ENCODE measurements around the gene STPG4.

The STPG4 gene

GRCh38 chr2:47155091-47155876 lies at the start of gene STPG4:
STPG4 (minus strand) TSS chr2:47155308; CDS start chr2:47155251, 57 bp downstream.
- H3K4me1 Mint-ChIP-seq: peaks cover 32% of the 10 kb centered on the region
- ATAC-seq (replicated peaks; ENCODE audit: extremely low read depth, poor library complexity, severe bottlenecking): peak; percentile 81
- H3K9me3 Mint-ChIP-seq: no peaks in the 10 kb centered on the region
- H3K4me3 Mint-ChIP-seq: peak within 1 kb of the TSS; percentile 5
- H3K36me3 Mint-ChIP-seq (ENCODE audit: insufficient read depth): peaks cover 25% of the 10 kb centered on the region
- H3K27ac Mint-ChIP-seq (ENCODE audit: low read depth): peak within 1 kb of the TSS; percentile 69
- H3K27me3 Mint-ChIP-seq: no peaks in the 10 kb centered on the region
- DNase-seq (ENCODE audit: low spot score in 2 of 2): no peak

- Mint-ChIP-seq H3K27ac (ENCODE audit: low read depth) (no peak overlapping the region), H3K4me3 (no peak overlapping the region), H3K4me1 (no peaks in the 10 kb centered on the region), H3K27me3 (peaks cover 52% of the 10 kb centered on the region), H3K36me3 (ENCODE audit: insufficient read depth) (no peaks in the 10 kb centered on the region), H3K9me3 (no peaks in the 10 kb centered on the region)
- DNase-seq (ENCODE audit: low spot score in 2 of 2): no peak
- no peak for ATAC-seq (replicated peaks; ENCODE audit: extremely low read depth, poor library complexity, severe bottlenecking)
These were observed 49.6 kb upstream of the STPG4 start for GRCh38 chr2:47204691-47205090.

GRCh38 chr2:47203995-47204394 lies 48.9 kb upstream of the STPG4 start:
- H3K9me3 Mint-ChIP-seq: no peaks in the 10 kb centered on the region
- H3K4me3 Mint-ChIP-seq: no peak overlapping the region
- no peaks in the 10 kb centered on the region for H3K36me3 Mint-ChIP-seq (ENCODE audit: insufficient read depth)
- ATAC-seq (replicated peaks; ENCODE audit: extremely low read depth, poor library complexity, severe bottlenecking) (no peak), DNase-seq (ENCODE audit: low spot score in 2 of 2) (no peak)
- peaks cover 52% of the 10 kb centered on the region for H3K27me3 Mint-ChIP-seq
- H3K27ac Mint-ChIP-seq (ENCODE audit: low read depth): no peak overlapping the region
- H3K4me1 Mint-ChIP-seq: no peaks in the 10 kb centered on the region

- Mint-ChIP-seq H3K27me3 (peaks cover 49% of the 10 kb centered on the region), H3K36me3 (ENCODE audit: insufficient read depth) (no peaks in the 10 kb centered on the region), H3K4me1 (no peaks in the 10 kb centered on the region), H3K9me3 (no peaks in the 10 kb centered on the region), H3K27ac (ENCODE audit: low read depth) (no peak overlapping the region), H3K4me3 (no peak overlapping the region)
- ATAC-seq (replicated peaks; ENCODE audit: extremely low read depth, poor library complexity, severe bottlenecking) (no peak), DNase-seq (ENCODE audit: low spot score in 2 of 2) (no peak)
These were observed 46.1 kb upstream of the STPG4 start for GRCh38 chr2:47201224-47201623.

- DNase-seq (ENCODE audit: low spot score in 2 of 2): no peak
- Mint-ChIP-seq H3K4me3 (no peak overlapping the region), H3K27ac (ENCODE audit: low read depth) (no peak overlapping the region), H3K4me1 (no peaks in the 10 kb centered on the region), H3K27me3 (peaks cover 54% of the 10 kb centered on the region), H3K36me3 (ENCODE audit: insufficient read depth) (no peaks in the 10 kb centered on the region), H3K9me3 (no peaks in the 10 kb centered on the region)
- ATAC-seq (replicated peaks; ENCODE audit: extremely low read depth, poor library complexity, severe bottlenecking): no peak
These were observed 43.9 kb upstream of the STPG4 start for GRCh38 chr2:47198985-47199451.

- Mint-ChIP-seq H3K9me3 (no peaks in the 10 kb centered on the region), H3K27me3 (peaks cover 52% of the 10 kb centered on the region), H3K36me3 (ENCODE audit: insufficient read depth) (no peaks in the 10 kb centered on the region), H3K27ac (ENCODE audit: low read depth) (no peak overlapping the region), H3K4me3 (no peak overlapping the region), H3K4me1 (no peaks in the 10 kb centered on the region)
- DNase-seq (ENCODE audit: low spot score in 2 of 2): no peak
- ATAC-seq (replicated peaks; ENCODE audit: extremely low read depth, poor library complexity, severe bottlenecking): no peak
These were observed 41.4 kb upstream of the STPG4 start for GRCh38 chr2:47196499-47196898.

GRCh38 chr2:47196046-47196445 lies 40.9 kb upstream of the STPG4 start:
- H3K27me3 Mint-ChIP-seq: peaks cover 47% of the 10 kb centered on the region
- H3K4me1 Mint-ChIP-seq: no peaks in the 10 kb centered on the region
- ATAC-seq (replicated peaks; ENCODE audit: extremely low read depth, poor library complexity, severe bottlenecking): no peak

GRCh38 chr2:47195148-47195547 lies 40.0 kb upstream of the STPG4 start:
- ATAC-seq (replicated peaks; ENCODE audit: extremely low read depth, poor library complexity, severe bottlenecking) (no peak), DNase-seq (ENCODE audit: low spot score in 2 of 2) (no peak)
- no peaks in the 10 kb centered on the region for H3K4me1 Mint-ChIP-seq
- H3K27me3 Mint-ChIP-seq: peaks cover 47% of the 10 kb centered on the region
- no peaks in the 10 kb centered on the region for H3K9me3 Mint-ChIP-seq
- H3K27ac Mint-ChIP-seq (ENCODE audit: low read depth): no peak overlapping the region
- H3K36me3 Mint-ChIP-seq (ENCODE audit: insufficient read depth): no peaks in the 10 kb centered on the region
- H3K4me3 Mint-ChIP-seq: no peak overlapping the region

More at GRCh38 chr2:47196046-47196445, 40.9 kb upstream of the STPG4 start:
- no peaks in the 10 kb centered on the region for H3K36me3 Mint-ChIP-seq (ENCODE audit: insufficient read depth)
- H3K4me3 Mint-ChIP-seq: no peak overlapping the region
- no peaks in the 10 kb centered on the region for H3K9me3 Mint-ChIP-seq
- no peak for DNase-seq (ENCODE audit: low spot score in 2 of 2)
- H3K27ac Mint-ChIP-seq (ENCODE audit: low read depth): no peak overlapping the region

GRCh38 chr2:47194410-47194809 lies 39.3 kb upstream of the STPG4 start:
- Mint-ChIP-seq H3K4me1 (no peaks in the 10 kb centered on the region), H3K27me3 (peaks cover 42% of the 10 kb centered on the region), H3K9me3 (no peaks in the 10 kb centered on the region), H3K4me3 (no peak overlapping the region), H3K36me3 (ENCODE audit: insufficient read depth) (no peaks in the 10 kb centered on the region), H3K27ac (ENCODE audit: low read depth) (no peak overlapping the region)
- ATAC-seq (replicated peaks; ENCODE audit: extremely low read depth, poor library complexity, severe bottlenecking) (no peak), DNase-seq (ENCODE audit: low spot score in 2 of 2) (no peak)

GRCh38 chr2:47193607-47194006 lies 38.5 kb upstream of the STPG4 start:
- Mint-ChIP-seq H3K9me3 (no peaks in the 10 kb centered on the region), H3K36me3 (ENCODE audit: insufficient read depth) (no peaks in the 10 kb centered on the region), H3K4me1 (no peaks in the 10 kb centered on the region), H3K4me3 (no peak overlapping the region), H3K27ac (ENCODE audit: low read depth) (no peak overlapping the region), H3K27me3 (peaks cover 34% of the 10 kb centered on the region)
- ATAC-seq (replicated peaks; ENCODE audit: extremely low read depth, poor library complexity, severe bottlenecking) (no peak), DNase-seq (ENCODE audit: low spot score in 2 of 2) (no peak)

GRCh38 chr2:47190188-47190881 lies 35.2 kb upstream of the STPG4 start:
- H3K9me3 Mint-ChIP-seq: no peaks in the 10 kb centered on the region
- peaks cover 43% of the 10 kb centered on the region for H3K27me3 Mint-ChIP-seq
- H3K27ac Mint-ChIP-seq (ENCODE audit: low read depth): no peak overlapping the region
- no peak overlapping the region for H3K4me3 Mint-ChIP-seq
- ATAC-seq (replicated peaks; ENCODE audit: extremely low read depth, poor library complexity, severe bottlenecking) (no peak), DNase-seq (ENCODE audit: low spot score in 2 of 2) (no peak)
- H3K4me1 Mint-ChIP-seq: no peaks in the 10 kb centered on the region
- no peaks in the 10 kb centered on the region for H3K36me3 Mint-ChIP-seq (ENCODE audit: insufficient read depth)

GRCh38 chr2:47189635-47190034 lies 34.5 kb upstream of the STPG4 start:
- ATAC-seq (replicated peaks; ENCODE audit: extremely low read depth, poor library complexity, severe bottlenecking) (no peak), DNase-seq (ENCODE audit: low spot score in 2 of 2) (no peak)
- H3K36me3 Mint-ChIP-seq (ENCODE audit: insufficient read depth): no peaks in the 10 kb centered on the region
- no peaks in the 10 kb centered on the region for H3K9me3 Mint-ChIP-seq
- no peaks in the 10 kb centered on the region for H3K4me1 Mint-ChIP-seq
- H3K27me3 Mint-ChIP-seq: peaks cover 44% of the 10 kb centered on the region
- no peak overlapping the region for H3K4me3 Mint-ChIP-seq
- H3K27ac Mint-ChIP-seq (ENCODE audit: low read depth): no peak overlapping the region

GRCh38 chr2:47187069-47187468 lies 32.0 kb upstream of the STPG4 start:
- no peaks in the 10 kb centered on the region for H3K4me1 Mint-ChIP-seq
- peaks cover 33% of the 10 kb centered on the region for H3K27me3 Mint-ChIP-seq
- no peak overlapping the region for H3K4me3 Mint-ChIP-seq
- DNase-seq (ENCODE audit: low spot score in 2 of 2) (no peak), ATAC-seq (replicated peaks; ENCODE audit: extremely low read depth, poor library complexity, severe bottlenecking) (no peak)
- H3K36me3 Mint-ChIP-seq (ENCODE audit: insufficient read depth): no peaks in the 10 kb centered on the region
- no peaks in the 10 kb centered on the region for H3K9me3 Mint-ChIP-seq
- no peak overlapping the region for H3K27ac Mint-ChIP-seq (ENCODE audit: low read depth)
